Ovary (tissue), 3 donors: Measurements from ENCODE around the gene LDLRAD2.

Source experiments
- EP300 ChIP-seq: sonication (generic); formaldehyde crosslinking; IDR thresholded peaks from one replicate; pipeline ENCODE4 v1.6.1; 2017; ENCODE audit warnings: antibody characterized with exemption
- POLR2A ChIP-seq: fragments of 450-650 bp; IDR thresholded peaks from one replicate; pipeline ENCODE4 v1.6.1; 2017; ENCODE audit warnings: antibody characterized with exemption, mild to moderate bottlenecking, moderate library complexity
- TF ChIP-seq, protein P1 (sequence below), 3 donors: fragments of 450-650 bp in 2 of 3; fragments of 200-600 bp in 1 of 3; IDR thresholded peaks; one replicate each; pipeline versions ENCODE4 v1.5.1 to v1.8.0; 2016 to 2022; ENCODE audit warnings: antibody characterized with exemption in 3 of 3, mild to moderate bottlenecking in 1 of 3
- donor health status: DM: no; HTN: no; CAD: no.

DNA sequence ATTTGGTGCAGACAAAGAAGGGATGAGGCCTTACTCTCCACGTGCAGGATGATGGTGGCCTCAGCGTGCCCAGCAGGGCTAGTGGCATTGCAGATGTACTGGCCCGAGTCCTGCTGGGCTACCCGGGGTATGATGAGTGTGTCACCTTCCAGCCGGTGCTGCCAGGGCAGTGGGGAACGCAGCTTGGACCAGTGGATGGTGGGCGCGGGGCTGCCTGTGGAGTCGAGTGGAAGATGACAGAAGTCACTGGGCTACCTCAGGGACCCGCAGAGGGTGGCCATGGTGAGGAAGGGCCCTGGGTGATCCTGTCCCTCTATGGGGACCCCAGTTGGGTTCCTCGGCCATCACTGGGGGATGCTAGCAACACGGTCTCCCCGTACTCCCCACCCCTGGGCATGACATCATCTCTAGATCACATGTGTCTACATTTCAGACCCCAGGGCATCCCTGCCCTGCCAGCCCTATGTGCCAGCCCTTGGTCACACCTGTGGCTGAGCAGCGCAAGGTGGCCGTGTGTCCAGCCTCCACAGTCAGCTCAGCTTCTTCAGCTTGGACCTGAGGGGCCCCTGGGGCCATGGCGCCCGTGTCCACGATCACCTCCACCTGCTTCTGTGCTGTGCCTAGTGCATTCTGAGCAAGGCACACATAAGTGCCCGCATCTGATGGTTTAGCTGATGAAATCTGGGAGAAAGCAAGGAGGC is 27.4 kb downstream of the LDLRAD2 start:
- TF ChIP-seq, protein P1, sequence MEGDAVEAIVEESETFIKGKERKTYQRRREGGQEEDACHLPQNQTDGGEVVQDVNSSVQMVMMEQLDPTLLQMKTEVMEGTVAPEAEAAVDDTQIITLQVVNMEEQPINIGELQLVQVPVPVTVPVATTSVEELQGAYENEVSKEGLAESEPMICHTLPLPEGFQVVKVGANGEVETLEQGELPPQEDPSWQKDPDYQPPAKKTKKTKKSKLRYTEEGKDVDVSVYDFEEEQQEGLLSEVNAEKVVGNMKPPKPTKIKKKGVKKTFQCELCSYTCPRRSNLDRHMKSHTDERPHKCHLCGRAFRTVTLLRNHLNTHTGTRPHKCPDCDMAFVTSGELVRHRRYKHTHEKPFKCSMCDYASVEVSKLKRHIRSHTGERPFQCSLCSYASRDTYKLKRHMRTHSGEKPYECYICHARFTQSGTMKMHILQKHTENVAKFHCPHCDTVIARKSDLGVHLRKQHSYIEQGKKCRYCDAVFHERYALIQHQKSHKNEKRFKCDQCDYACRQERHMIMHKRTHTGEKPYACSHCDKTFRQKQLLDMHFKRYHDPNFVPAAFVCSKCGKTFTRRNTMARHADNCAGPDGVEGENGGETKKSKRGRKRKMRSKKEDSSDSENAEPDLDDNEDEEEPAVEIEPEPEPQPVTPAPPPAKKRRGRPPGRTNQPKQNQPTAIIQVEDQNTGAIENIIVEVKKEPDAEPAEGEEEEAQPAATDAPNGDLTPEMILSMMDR (IDR thresholded peaks at IDR 0.05), result no peak
- no peak for TF ChIP-seq EP300
- TF ChIP-seq POLR2A, result no peak
